Measurements from ENCODE around the gene CRELD2. TPM values are rescaled to one million over a fixed set of nuclear protein-coding genes. Genes with fewer than 3 reads are reported as not detected.

The CRELD2 gene
- total RNA-seq, 2 donors from 2014 or later, result 30.1 to 43.7 TPM

- ATAC-seq (no peak), DNase-seq (no peak)
- intact Hi-C loops (cut with DNase I), result no loop called here
Observed at GRCh38 chr22:49886346-49887063, 31.9 kb upstream of the CRELD2 start.

GRCh38 chr22:49887064-49887451 is 31.4 kb upstream of the CRELD2 start:
- intact Hi-C loops (cut with DNase I), result no loop called here
- DNase-seq (no peak), ATAC-seq (no peak)

- intact Hi-C loops (cut with DNase I), result no loop called here
- no peak for ATAC-seq
- no peak for DNase-seq
Observed at GRCh38 chr22:49887702-49888101, 30.7 kb upstream of the CRELD2 start.

- DNase-seq (no peak), ATAC-seq (peak in 1 of 2 donors; percentile 44)
- intact Hi-C loops (cut with DNase I), result no loop called here
Observed at GRCh38 chr22:49889071-49889470, 29.4 kb upstream of the CRELD2 start.

- no peak for DNase-seq
- peak; percentile 59 to 63 for ATAC-seq
- intact Hi-C loops (cut with DNase I), result no loop called here
Observed at GRCh38 chr22:49892226-49892899, 26.1 kb upstream of the CRELD2 start.

- intact Hi-C loops (cut with DNase I), result no loop called here
- no peak for ATAC-seq
- no peak for DNase-seq
Observed at GRCh38 chr22:49893025-49893424, 25.4 kb upstream of the CRELD2 start.

- peak in 1 of 2 donors; percentile 34 for ATAC-seq
- intact Hi-C loops (cut with DNase I), result no loop called here
Observed at GRCh38 chr22:49894322-49895054, 23.9 kb upstream of the CRELD2 start.

GRCh38 chr22:49896201-49896600 is 22.2 kb upstream of the CRELD2 start:
- DNase-seq (no peak), ATAC-seq (no peak)
- intact Hi-C loops (cut with DNase I), result no loop called here

More at GRCh38 chr22:49894322-49895054, 23.9 kb upstream of the CRELD2 start:
- no peak for DNase-seq

- intact Hi-C loops (cut with DNase I), result no loop called here
- DNase-seq (no peak), ATAC-seq (no peak)
Observed at GRCh38 chr22:49897015-49897684, 21.3 kb upstream of the CRELD2 start.

GRCh38 chr22:49899530-49899929 is 18.9 kb upstream of the CRELD2 start:
- intact Hi-C loops (cut with DNase I), result no loop called here
- DNase-seq (no peak), ATAC-seq (no peak)

GRCh38 chr22:49900441-49901230 is 17.8 kb upstream of the CRELD2 start:
- DNase-seq, result no peak
- no peak for ATAC-seq
- intact Hi-C loops (cut with DNase I), result no loop called here

GRCh38 chr22:49901457-49901856 is 17.0 kb upstream of the CRELD2 start:
- ATAC-seq, result no peak
- intact Hi-C loops (cut with DNase I), result no loop called here
- DNase-seq, result no peak

GRCh38 chr22:49903322-49904039 is 15.0 kb upstream of the CRELD2 start:
- ATAC-seq (peak; percentile 21 to 61), DNase-seq (no peak)
- intact Hi-C loops (cut with DNase I), result no loop called here

- intact Hi-C loops (cut with DNase I), result no loop called here
- ATAC-seq (no peak), DNase-seq (no peak)
Observed at GRCh38 chr22:49904040-49904369, 14.4 kb upstream of the CRELD2 start.

GRCh38 chr22:49905465-49905864 is 13.0 kb upstream of the CRELD2 start:
- ATAC-seq (no peak), DNase-seq (no peak)
- intact Hi-C loops (cut with DNase I), result no loop called here

- no peak for DNase-seq
Observed at GRCh38 chr22:49906071-49906798, 12.2 kb upstream of the CRELD2 start.

GRCh38 chr22:49906799-49907290 is 11.6 kb upstream of the CRELD2 start:
- intact Hi-C loops (cut with DNase I), result no loop called here
- DNase-seq, result no peak
- ATAC-seq, result no peak

More at GRCh38 chr22:49906071-49906798, 12.2 kb upstream of the CRELD2 start:
- no peak for ATAC-seq
- intact Hi-C loops (cut with DNase I), result no loop called here

- DNase-seq, result no peak
- ATAC-seq, result no peak
- intact Hi-C loops (cut with DNase I), result no loop called here
Observed at GRCh38 chr22:49907807-49908206, 10.6 kb upstream of the CRELD2 start.
